Stimulated activated CD4-positive, alpha-beta T cell treated with anti-CD3 and anti-CD28 coated beads, TNF-alpha, amount 100 ng/mL, for 4 hours (primary cell): ENCODE data around the gene PPP1R13B.
"Not testable (repeated sequence)": the region's sequence is repeated elsewhere in the genome, so short reads cannot be mapped to it uniquely, and the experiment has no call there.

Source experiments
- DNase-seq, 3 experiments: peaks; one replicate each; pipeline ENCODE4 v3.0.0-alpha.2; 2020; ENCODE audit warnings: low read depth in 3 of 3

The PPP1R13B gene

DNA sequence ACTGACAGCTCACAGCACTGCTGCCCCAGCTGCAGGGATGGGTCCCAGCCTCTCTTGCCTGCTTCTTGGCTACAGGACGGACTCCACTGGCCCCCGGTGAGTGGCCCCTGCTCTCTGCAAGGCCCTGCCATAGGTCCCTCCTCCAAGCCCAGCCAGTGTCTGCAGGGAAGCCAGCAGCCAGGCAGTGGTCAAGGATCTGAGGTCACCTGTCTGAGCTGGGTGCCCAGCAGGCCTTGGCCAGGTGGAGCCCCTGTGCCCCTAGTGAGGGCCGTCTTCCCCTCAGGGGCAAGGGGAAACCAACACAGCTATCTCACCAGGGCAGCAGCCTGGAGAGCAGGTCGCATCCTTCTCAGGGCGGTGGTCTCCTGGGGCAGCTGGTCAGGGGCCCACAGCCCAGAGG, 145.3 kb downstream of the PPP1R13B start:
- no peak for DNase-seq

DNA sequence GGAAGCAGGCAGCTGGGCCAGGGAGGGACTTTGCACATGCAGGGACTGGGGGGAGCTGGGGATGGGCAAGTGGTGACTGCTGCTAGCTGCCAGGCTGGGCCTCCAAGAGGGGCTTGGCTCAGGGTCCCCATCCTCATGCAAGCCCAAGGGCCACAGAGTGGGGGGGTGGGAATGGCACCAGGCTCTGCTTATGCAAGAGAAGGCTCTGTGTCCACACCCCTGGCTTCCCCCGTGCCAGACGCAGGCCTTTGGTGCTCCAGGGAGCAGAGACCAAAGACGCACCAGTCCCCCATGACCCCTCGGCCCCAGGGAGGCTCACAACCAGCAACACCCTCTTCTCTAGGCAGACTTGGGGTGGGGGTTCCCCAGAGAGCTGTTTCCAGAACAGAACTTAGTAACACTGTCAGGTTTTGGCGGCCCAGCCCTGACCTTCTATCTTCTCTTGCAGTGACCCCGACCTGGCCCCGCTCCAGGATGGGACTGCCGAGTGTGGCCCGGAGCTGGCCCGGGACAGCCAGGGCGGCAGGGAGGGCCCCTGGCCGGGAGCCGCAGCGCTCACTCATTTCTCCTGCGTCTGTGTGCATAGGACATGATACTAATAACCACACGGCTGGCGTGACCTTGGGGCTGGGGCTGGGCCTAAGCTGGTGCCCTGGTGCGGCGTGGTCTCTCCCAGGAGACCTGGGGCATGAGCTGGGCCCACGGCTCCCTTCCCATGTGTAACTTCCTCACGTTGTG, 146.5 kb downstream of the PPP1R13B start:
- DNase-seq: no peak

DNA sequence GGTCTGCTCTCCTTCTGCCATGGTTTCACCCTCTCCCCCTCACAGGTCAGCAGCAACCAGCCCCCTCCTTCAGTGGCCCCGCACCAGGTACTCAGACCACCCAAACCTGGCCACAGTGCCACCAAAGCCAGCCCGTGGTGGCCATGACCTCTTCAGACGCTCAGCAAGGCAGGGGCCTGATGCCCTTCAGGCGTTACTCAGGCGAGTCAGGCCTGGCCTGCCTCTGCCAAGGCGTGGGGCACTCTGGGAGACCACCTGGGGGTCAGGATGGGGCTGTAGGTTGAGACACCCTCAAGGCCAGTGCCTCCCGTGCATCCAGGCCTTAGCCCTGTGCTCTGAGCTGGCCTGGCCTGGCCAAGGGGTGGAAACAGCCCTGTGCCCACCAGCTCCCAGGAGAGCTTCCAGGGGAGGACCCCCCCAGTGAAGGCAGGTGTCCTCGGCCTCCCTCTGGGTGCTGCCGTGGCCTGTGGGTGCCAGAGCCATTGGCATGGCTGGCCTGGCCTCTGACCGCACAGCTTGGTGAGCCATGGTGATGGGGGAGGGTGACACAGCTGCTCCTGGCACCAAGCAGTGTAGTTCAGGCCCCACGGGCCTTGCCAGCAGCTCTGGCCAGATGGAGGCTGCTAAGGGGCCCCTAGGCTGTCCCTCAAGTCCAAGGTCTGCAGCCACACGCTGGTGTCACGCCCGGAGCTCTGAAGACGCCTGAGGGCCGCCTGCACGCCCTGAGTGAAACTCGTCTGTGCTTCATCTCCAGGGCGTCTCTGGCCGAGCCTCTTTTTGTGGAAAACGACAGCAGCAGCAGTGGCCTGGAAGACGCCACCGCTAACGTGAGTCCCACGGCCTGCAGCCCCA, 147.2 kb downstream of the PPP1R13B start:
- DNase-seq: no peak

DNA sequence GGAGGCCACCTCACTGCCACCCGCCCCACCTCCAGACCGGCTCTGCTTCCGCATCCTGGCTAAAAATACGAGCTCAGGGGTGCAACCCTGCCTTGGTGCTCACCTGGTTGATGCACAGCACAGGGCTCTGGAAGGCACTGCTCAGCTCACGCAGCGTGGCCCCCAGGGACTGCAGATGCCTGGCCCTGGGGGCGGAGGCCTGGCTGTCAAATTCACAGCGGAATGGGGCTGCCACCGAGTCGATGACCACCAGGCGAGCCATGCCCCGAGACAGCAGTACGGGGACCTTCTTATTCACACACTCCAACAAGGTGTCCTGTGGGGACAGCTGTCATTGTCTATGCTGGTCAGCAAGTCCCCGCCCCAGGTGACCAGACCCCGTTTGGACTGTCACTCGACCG, 148.1 kb downstream of the PPP1R13B start:
- no peak for DNase-seq

DNA sequence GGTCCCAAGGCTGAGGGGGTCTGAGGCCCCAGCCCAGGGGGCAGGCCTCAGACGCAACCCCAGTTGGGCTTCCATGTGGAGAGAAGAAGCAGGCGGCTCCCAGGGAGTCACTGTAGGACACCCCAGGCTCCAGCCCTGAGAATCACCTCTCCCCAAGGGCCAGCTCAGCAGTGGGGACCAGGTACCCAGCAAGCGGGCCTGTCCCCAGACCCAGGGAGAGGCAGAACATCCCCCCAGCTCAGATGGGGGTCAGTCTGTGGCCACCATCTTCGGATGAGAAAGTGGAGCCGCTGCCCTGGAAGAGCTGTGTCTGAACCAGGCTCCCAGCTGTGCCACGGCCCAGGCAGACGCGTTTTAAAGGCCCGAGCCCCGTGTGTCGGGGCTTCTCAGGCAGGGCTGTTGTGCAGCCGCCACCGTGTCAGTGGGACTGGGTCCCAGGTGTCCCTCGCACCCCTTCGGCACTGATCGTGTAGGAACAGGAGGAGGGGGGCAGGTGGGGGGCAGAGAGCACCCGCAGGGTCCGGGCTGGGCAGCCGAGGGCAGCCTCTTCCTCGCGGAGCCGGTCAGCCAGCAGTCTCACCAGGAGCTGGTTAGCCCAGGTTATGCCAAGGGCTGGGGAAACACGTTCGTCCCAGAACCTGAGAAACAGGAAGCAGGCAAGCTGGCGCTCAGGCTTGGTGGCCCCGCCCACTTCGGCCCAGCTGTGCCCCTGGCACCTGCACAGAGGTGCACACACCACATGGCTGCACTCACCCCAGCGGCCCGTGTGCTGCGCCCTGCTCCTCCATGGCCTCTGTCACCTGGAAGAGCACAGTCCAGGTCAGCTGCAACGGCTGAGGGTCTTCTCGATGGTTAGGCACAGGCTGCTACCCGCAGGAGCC, 148.8 kb downstream of the PPP1R13B start:
- DNase-seq: no peak

DNA sequence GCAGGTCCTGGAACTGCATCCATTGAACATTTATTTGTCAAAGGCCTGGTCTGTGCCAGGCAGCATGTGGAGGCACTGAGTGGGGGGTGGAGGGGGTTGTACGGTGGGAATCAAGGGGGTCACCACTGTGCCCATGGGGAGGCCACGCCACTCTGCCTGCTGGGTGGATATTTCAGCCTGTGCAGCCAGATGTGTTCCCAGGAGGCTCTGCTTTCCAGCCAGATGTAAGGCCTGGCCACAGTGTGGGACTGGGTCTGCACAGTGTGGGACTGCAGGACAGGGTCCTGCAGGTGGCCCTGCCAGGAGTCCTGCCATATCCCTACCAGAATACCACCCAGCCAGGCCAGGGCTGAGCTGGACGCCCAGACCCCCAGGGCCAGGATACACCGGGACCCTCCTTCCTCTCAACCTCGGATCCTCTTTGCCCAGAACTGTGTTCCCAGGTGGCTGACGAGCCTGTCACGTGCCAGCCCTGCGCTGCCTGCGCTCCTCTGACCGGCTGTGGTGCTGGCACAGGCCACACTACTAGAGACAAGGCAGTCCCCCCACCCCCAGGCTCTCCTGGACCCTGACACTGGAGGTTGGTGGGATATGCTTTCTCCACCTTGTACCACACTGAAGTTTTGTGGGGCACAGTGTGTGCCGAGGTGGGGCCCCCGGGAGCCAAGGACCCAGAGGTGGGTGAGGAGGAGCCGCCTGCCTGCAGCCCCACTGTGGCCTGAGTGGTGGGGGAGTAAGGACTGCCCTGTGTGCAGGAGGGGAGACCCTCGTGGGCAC, 149.6 kb downstream of the PPP1R13B start:
- no peak for DNase-seq

DNA sequence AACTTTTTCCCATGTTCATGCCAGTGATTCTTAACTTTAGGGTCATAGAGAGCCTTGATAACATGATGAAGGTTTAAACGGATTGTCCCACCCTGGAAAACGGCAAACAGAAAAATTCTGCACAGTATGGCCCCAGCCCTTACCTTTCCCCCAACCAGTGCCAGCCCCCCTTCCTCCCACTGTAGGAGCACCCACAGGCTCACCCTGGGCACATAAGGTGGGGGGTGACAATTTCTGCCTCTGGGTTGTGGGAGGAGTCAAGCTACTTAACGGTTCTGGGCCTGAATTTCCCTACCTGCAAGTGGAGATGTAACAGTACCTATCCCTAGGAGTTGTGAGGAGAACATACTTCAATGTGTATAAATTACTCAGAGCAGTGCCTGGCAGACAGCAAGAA, 150.2 kb downstream of the PPP1R13B start:
- no peak for DNase-seq

DNA sequence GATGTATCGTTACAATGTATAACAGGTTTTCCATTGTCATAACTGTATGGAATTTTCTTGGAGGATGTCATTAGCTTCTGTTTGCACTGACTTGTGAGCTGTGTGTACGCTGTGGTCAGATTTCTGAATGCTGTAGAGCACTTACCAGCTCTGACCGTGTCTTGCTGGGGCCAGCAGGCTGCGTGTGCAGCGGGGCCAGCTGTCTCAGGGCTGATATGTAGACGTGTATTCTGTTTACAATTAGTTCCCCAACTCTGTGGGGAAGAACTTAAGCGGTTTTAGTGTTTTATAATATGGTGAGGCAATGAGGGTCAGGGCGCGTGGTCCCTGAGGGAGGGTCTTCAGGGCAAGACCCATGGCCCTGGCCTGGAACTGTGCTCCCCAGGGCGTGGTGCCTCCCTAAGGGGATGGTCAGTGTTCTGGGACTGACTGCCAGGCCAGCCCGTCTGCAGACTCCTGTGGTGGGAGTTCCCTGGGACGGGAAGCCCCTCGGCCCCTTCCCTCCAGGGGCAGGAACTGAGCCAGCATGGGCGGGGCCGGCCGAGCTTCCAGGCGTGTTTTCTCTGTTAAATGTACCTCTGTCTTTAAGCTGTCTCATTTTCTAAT, 150.8 kb downstream of the PPP1R13B start:
- no peak for DNase-seq

DNA sequence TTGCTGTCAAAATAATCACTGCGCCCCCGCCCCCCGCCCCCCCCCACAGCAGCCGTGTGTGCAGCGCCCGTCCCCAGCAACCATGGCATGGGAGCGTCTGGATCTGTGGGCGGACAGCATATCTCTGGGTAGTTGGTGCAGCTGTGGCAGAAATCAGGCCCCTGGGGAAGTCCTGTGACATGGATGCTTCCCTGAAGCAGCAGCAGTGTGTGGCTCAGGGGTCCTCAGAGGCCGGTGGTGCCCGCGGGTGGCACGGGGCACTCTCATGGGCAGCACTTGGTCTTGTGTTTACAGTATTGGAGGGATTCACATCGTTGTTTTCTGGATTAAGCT, 151.3 kb downstream of the PPP1R13B start:
- DNase-seq: no peak

DNA sequence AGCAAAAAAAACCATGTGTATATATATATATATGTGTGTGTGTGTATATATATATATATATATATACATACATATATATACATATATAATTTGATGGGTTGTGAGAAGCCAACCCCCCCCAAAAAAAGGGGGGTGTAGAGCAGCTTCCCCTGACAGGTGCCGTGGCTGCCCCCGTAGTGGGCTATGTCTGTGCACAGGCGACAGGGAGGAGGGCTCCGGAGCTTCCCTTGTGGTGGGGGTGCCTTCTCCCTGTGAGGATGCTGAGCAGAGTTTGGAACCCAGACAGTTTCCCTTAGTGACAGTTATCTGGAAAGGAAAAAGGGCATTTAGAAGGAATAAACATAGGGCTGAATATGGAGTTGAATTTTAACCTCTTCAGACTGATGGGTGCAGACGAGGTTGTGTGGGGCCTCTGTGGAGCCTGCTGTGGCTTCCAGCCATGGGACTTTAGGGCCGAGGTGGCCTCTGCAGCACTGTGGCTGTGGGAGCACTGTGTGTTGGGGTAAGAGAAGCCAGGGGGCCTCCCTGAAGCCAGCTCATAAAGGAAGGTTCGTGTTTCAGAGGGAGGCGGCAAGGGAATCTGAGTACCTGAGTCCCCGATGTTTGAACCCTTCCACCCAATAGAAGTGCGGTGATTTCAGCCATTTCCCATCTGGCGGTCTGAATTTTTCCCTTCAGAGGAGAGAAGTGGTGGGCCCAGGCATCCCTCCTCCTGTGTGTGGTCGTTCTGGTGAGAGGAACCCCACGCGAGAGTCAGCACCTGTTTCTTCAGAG, 151.9 kb downstream of the PPP1R13B start:
- no peak for DNase-seq

DNA sequence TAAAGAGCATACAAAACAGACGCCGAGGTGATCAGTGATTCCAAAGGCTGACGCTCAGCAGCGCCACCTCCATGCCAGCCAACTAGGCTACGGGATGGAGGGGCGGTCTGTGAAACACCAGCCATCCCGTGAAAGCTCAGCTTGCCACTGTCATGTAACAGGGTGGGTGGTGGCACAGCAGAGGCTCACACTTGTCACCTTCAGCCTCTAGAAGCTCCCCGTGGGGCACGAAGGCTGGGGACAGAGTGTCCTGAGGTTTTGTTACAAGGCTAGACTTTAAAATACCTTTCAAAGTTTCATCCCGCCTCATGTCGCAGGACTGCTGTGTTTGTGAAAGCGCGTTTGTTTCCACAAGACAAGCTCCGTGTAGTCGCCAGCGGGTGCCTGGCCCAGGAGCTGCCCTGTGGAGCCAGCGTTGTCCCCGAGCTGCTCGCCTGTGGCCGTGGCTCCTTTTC, 152.8 kb downstream of the PPP1R13B start:
- no peak for DNase-seq

DNA sequence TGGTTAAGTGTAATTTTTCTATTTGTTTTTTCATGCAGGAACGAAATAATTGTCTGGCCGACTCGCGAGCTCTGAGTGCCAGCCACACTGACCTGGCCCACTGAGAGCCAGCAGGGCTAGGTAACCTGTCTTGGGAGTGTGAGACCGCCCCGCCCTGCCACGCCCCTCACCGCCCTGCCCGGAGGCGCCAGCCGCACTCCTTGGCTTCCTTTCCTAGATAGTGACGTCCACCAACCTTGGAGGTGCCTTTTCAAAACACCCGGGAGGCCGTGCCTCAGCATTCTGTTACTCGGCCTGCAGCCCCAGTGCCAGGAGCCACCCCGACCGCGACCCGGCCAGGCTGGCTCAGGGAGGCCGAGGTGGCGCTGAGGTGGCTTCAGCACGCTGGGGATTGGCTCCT, 153.9 kb downstream of the PPP1R13B start:
- no peak for DNase-seq

DNA sequence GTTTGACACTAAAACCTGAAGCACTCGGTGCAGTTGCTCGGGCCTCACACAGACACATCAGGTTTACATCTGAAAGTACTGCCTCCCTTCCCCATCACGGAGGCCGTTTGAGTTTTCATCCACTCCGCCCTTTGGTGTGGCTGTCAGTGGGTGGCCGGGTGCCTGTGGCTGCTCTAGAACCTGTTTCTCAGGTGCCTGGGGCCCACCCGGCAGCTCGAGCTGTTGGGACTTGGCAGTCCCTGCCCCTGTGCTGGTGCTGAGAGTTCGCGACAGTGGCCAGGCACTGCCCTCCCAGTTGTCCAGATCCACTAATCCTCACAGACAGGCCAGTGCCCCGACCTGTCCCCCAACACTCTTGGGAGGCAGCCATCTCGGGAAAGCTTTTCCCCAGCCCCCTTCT, 154.5 kb downstream of the PPP1R13B start:
- no peak for DNase-seq

DNA sequence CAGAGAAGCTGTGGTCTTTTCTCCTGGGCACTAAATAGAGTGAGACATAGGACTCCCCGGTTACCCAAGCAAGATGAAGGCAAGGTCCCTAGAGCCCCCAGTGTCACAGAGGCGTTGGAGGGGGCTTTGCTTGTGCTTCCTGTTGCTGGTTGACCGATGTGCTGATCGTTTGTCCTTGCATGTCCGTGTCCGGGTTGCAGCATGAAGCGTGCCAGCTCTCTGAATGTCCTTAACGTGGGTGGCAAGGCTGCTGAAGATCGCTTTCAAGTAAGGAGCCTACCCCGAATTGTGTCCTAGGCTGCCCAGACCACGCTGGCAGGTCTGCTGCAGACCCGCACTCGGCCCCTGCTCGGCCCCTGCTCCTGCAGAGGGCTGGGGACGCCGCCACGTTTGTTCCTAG, 155.2 kb downstream of the PPP1R13B start:
- DNase-seq: no peak

DNA sequence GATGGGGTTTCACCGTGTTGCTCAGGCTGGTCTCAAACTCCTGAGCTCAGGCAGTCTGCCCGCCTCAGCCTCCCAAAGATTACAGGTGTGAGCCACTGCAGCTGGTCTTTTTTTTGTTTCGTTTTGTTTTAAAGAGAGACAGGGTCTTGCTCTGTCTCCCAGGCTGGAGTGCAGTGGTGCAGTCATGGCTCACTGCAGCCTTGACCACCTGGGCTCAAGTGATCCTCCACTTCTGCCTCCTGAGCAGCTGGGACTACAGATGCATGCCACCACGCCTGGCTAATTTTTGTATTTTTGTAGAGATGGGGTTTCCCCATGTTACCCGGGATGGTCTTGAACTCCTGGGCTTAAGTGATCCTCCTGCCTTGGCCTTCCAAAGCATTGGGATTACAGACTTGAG, 155.7 kb downstream of the PPP1R13B start:
- DNase-seq: not testable (repeated sequence)

DNA sequence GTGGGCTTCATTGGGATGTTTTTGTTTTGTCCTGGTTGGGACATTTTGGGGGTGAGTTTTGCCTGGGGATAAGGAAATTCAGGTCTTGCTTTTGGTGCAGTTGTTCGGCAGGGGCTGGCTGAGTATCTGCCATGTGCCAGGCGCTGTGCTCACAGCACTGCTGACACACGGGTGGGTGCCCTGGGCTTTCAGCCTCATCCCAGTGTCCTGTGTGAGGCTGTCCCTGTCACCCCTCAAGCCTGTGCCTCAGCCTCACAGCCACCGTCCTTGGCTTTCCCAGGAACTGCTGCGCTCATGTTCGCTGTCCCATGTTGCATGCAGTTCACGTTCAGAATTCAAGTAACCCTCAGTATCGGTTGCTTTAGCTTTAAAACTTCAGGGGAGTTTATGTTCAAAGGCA, 157.0 kb downstream of the PPP1R13B start:
- no peak for DNase-seq

DNA sequence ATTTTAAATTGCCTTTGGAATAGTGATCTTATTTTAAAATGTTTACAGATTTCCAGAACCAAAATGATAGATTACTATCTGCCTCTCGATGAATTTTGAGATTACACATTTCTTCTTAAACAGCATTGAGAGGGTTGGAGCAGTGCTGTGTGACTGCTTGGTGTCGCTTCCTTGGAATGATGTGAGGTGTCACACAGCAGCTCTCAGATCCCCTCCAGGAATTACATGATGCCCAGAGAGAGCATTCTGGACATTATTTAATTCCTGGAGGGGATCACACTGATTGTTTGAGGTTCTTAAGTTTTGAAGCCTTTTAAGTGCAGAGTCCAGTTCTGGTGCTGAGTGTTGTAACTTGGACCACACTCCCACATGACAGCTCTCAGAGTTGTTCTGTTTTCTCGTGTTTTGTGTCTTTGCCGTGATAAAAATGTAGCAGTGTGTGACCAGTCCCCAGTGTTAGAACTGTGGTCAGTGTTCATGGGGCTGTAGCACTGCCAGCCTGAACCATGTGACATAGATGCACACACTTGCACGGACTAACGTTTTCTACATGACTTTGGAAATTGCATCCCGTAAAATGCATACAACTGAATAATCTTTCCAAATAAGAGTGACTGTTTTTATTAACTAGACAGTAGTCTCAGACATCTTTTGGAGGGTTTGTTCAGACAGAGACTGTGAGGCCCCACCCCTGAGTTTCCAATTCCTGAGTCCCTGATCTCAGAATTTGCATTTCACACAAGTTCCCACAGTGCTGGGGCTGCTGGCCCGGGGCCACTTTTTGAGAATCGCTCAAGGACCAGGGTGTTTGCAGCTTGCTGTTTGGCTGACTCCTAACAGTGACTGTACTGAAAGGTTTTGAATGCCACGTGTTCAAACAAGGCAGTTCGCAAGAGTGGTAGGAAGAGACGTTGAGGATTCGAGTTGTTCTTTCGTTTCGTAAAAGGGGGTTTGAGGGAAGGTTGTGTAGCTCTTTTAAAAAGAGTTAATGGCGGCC, 158.2 kb downstream of the PPP1R13B start:
- DNase-seq: no peak

DNA sequence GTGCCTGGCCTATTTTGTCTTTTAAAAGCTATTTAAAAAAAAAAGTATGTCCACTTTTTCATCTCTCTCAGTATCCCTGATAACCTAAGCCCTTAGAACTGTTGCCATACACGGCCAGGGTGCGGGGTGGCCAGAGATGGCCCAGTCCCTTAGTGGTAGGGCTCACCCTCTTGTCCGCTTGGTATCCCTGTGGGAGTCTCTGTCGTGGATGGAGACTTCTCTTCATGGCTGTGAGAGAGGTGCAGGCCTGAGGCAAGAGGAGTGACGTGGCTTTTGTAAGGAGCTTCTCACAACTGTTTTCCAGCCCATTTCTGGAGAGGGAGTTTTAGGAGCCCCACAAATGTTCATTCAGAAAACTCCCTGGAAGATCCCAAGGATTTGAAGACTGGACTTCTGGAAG, 158.9 kb downstream of the PPP1R13B start:
- DNase-seq: no peak

DNA sequence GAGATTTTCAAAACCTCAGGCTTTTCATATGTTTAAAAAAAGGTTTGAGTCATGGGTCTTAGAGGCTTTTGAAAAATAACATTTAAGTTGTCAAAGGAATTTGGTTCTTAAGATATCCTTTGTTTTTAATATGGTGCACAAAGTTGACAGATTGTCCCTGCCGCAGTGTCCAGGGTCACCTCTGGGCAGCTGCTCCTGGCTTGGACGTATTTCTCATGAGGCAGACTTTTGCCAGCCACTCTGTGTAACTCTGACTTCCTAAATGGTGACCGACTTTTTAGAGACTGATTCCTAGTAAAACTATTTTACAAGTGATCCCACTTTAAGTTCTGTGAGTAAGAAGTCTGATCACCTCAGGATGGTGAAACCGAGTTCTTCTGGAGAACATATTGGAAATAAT, 159.7 kb downstream of the PPP1R13B start:
- no peak for DNase-seq
